ENCODE data around the gene ARID3C. TPM values are rescaled to one million over a fixed set of nuclear protein-coding genes. Genes with fewer than 3 reads are reported as not detected.

Gene ARID3C
- total and polyA plus RNA-seq, 2 experiments from 2014 or later = 0.49 TPM; not detected in 1

DNA sequence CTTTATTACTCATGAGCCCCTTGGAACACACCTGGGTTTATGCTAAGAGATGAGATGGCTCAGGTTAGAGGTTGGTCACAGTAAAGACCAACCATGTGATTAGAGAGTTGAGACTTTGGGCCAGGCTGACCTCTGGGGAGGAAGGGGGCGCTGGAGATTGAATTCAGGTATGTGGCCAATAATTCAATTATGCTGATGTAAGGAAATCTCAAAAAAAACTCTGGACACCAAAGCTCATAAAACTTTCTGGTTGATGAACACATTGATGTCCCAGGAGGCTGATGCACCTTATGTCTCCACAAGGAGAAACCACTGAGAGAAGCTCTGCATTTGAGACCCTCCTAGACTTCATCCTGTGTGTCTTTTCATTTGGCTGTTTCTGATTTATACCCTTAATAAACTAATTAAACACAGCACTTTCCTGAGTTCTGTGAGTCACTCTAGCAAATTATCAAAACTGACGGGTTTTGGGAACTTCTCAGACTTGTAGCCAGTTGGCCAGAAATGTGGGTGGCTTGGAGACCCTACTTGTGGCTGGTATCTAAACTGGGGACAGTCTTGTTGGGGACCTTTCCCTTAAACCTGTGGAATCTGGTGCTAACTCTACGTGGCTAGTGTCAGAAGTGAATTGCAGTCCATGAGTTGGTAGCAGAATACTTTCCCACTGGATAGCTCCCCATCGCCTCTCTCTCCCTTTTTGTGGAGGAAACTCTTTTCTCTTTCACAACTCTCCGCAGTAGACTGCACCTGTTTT lies 41.1 kb upstream of the ARID3C start:
- no peak overlapping the region for H3K27ac ChIP-seq (ENCODE audit: low read depth)
- no peaks in the 10 kb centered on the region for H3F3A ChIP-seq (replicated peaks; ENCODE audit: low read depth)
- no peak overlapping the region for H3K4me3 ChIP-seq
- H3K4me2 ChIP-seq = no peak overlapping the region
- H3K36me3 ChIP-seq (ENCODE audit: insufficient read depth) = no peaks in the 10 kb centered on the region
- H4K20me1 ChIP-seq (replicated peaks; ENCODE audit: insufficient read depth) = peaks cover 3% of the 10 kb centered on the region; the same call in 1 of the 2 replicates
- ATAC-seq (no peak), DNase-seq (ENCODE audit: low spot score) (no peak)
- peaks cover 15% of the 10 kb centered on the region for H3K9me3 Mint-ChIP-seq
- peaks cover 9% of the 10 kb centered on the region for H3K27me3 Mint-ChIP-seq (ENCODE audit: insufficient read depth, low read depth, poor library complexity)
- TF ChIP-seq ZNF114 (CRISPR knock-in tag; IDR thresholded peaks at IDR 0.05) = no peak
- TF ChIP-seq ZNF331 (CRISPR knock-in tag; IDR thresholded peaks at IDR 0.05; ENCODE audit: low read depth) = no peak
- TF ChIP-seq JUNB (IDR thresholded peaks at IDR 0.05; ENCODE audit: unreplicated experiment) = no peak
- TF ChIP-seq, protein P1, sequence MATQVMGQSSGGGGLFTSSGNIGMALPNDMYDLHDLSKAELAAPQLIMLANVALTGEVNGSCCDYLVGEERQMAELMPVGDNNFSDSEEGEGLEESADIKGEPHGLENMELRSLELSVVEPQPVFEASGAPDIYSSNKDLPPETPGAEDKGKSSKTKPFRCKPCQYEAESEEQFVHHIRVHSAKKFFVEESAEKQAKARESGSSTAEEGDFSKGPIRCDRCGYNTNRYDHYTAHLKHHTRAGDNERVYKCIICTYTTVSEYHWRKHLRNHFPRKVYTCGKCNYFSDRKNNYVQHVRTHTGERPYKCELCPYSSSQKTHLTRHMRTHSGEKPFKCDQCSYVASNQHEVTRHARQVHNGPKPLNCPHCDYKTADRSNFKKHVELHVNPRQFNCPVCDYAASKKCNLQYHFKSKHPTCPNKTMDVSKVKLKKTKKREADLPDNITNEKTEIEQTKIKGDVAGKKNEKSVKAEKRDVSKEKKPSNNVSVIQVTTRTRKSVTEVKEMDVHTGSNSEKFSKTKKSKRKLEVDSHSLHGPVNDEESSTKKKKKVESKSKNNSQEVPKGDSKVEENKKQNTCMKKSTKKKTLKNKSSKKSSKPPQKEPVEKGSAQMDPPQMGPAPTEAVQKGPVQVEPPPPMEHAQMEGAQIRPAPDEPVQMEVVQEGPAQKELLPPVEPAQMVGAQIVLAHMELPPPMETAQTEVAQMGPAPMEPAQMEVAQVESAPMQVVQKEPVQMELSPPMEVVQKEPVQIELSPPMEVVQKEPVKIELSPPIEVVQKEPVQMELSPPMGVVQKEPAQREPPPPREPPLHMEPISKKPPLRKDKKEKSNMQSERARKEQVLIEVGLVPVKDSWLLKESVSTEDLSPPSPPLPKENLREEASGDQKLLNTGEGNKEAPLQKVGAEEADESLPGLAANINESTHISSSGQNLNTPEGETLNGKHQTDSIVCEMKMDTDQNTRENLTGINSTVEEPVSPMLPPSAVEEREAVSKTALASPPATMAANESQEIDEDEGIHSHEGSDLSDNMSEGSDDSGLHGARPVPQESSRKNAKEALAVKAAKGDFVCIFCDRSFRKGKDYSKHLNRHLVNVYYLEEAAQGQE (IDR thresholded peaks at IDR 0.05; ENCODE audit: unreplicated experiment) = no peak
- no peak for TF ChIP-seq NANOG (IDR thresholded peaks at IDR 0.05; ENCODE audit: borderline replicate concordance)
- no peak for TF ChIP-seq EZH2 (IDR thresholded peaks at IDR 0.05; ENCODE audit: low read depth, unreplicated experiment)
- TF ChIP-seq, protein P2, sequence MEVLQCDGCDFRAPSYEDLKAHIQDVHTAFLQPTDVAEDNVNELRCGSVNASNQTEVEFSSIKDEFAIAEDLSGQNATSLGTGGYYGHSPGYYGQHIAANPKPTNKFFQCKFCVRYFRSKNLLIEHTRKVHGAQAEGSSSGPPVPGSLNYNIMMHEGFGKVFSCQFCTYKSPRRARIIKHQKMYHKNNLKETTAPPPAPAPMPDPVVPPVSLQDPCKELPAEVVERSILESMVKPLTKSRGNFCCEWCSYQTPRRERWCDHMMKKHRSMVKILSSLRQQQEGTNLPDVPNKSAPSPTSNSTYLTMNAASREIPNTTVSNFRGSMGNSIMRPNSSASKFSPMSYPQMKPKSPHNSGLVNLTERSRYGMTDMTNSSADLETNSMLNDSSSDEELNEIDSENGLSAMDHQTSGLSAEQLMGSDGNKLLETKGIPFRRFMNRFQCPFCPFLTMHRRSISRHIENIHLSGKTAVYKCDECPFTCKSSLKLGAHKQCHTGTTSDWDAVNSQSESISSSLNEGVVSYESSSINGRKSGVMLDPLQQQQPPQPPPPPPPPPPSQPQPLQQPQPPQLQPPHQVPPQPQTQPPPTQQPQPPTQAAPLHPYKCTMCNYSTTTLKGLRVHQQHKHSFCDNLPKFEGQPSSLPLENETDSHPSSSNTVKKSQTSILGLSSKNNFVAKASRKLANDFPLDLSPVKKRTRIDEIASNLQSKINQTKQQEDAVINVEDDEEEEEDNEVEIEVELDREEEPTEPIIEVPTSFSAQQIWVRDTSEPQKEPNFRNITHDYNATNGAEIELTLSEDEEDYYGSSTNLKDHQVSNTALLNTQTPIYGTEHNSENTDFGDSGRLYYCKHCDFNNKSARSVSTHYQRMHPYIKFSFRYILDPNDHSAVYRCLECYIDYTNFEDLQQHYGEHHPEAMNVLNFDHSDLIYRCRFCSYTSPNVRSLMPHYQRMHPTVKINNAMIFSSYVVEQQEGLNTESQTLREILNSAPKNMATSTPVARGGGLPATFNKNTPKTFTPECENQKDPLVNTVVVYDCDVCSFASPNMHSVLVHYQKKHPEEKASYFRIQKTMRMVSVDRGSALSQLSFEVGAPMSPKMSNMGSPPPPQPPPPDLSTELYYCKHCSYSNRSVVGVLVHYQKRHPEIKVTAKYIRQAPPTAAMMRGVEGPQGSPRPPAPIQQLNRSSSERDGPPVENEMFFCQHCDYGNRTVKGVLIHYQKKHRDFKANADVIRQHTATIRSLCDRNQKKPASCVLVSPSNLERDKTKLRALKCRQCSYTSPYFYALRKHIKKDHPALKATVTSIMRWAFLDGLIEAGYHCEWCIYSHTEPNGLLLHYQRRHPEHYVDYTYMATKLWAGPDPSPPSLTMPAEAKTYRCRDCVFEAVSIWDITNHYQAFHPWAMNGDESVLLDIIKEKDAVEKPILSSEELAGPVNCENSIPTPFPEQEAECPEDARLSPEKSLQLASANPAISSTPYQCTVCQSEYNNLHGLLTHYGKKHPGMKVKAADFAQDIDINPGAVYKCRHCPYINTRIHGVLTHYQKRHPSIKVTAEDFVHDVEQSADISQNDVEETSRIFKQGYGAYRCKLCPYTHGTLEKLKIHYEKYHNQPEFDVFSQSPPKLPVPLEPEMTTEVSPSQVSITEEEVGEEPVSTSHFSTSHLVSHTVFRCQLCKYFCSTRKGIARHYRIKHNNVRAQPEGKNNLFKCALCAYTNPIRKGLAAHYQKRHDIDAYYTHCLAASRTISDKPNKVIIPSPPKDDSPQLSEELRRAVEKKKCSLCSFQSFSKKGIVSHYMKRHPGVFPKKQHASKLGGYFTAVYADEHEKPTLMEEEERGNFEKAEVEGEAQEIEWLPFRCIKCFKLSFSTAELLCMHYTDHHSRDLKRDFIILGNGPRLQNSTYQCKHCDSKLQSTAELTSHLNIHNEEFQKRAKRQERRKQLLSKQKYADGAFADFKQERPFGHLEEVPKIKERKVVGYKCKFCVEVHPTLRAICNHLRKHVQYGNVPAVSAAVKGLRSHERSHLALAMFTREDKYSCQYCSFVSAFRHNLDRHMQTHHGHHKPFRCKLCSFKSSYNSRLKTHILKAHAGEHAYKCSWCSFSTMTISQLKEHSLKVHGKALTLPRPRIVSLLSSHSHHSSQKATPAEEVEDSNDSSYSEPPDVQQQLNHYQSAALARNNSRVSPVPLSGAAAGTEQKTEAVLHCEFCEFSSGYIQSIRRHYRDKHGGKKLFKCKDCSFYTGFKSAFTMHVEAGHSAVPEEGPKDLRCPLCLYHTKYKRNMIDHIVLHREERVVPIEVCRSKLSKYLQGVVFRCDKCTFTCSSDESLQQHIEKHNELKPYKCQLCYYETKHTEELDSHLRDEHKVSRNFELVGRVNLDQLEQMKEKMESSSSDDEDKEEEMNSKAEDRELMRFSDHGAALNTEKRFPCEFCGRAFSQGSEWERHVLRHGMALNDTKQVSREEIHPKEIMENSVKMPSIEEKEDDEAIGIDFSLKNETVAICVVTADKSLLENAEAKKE (CRISPR knock-in tag; IDR thresholded peaks at IDR 0.05) = no peak
- TF ChIP-seq STAT1 (IDR thresholded peaks at IDR 0.05; ENCODE audit: unreplicated experiment) = no peak
- TF ChIP-seq, protein P3, sequence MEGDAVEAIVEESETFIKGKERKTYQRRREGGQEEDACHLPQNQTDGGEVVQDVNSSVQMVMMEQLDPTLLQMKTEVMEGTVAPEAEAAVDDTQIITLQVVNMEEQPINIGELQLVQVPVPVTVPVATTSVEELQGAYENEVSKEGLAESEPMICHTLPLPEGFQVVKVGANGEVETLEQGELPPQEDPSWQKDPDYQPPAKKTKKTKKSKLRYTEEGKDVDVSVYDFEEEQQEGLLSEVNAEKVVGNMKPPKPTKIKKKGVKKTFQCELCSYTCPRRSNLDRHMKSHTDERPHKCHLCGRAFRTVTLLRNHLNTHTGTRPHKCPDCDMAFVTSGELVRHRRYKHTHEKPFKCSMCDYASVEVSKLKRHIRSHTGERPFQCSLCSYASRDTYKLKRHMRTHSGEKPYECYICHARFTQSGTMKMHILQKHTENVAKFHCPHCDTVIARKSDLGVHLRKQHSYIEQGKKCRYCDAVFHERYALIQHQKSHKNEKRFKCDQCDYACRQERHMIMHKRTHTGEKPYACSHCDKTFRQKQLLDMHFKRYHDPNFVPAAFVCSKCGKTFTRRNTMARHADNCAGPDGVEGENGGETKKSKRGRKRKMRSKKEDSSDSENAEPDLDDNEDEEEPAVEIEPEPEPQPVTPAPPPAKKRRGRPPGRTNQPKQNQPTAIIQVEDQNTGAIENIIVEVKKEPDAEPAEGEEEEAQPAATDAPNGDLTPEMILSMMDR (conservative IDR thresholded peaks at IDR 0.05; ENCODE audit: low read depth in 2 of 2) = no peak
- H3K27ac Mint-ChIP-seq = no peak overlapping the region
- no peaks in the 10 kb centered on the region for H3K27me3 ChIP-seq (ENCODE audit: insufficient read depth)
- no peaks in the 10 kb centered on the region for H3K4me1 ChIP-seq (ENCODE audit: insufficient read depth)
- H3K4me1 Mint-ChIP-seq = peaks cover 3% of the 10 kb centered on the region; the same call in 1 of the 3 replicates
- no peaks in the 10 kb centered on the region for H3K9me2 ChIP-seq (ENCODE audit: insufficient read depth)
- no peak overlapping the region for H2AFZ ChIP-seq
- peaks cover 27% of the 10 kb centered on the region for H3K36me3 Mint-ChIP-seq (ENCODE audit: low read depth)
- no peak overlapping the region for H3K4me3 Mint-ChIP-seq
- H3K79me2 ChIP-seq (replicated peaks; ENCODE audit: insufficient read depth) = peaks cover 8% of the 10 kb centered on the region; the same call in 1 of the 2 replicates

Data from GM23338 (cell line).